ENCODE results near the gene LRRC71. TPM values are rescaled to one million over a fixed set of nuclear protein-coding genes. Genes with fewer than 3 reads are reported as not detected.

LRRC71 gene
- polyA plus RNA-seq, 1 of the 3 experiments (the other 2 are of a cell fraction): 0.03 TPM

DNA sequence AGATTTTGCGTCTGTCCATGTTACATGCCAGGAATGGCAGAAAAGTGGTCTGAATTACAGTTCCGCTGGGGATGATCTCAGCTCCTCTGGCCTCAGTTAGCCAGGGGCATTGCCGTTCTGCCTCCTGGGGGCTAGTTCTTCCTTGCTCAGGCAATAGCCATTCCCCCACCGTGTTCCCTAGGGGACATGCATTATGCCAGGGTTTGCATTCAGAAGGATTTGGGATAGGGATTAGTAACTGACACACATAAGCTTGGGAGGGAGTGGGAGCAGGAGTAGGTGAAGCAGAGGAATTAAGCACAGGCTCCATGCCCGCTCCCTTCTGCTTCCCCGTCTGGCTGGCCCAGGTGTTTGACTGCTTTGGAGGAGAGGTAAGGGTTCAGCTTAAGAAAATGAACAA is 12.7 kb downstream of the LRRC71 start:
- TF ChIP-seq POLR2AphosphoS5 (IDR thresholded peaks at IDR 0.05; ENCODE audit: low read depth, low read length): no peak
- TF ChIP-seq, protein P1, sequence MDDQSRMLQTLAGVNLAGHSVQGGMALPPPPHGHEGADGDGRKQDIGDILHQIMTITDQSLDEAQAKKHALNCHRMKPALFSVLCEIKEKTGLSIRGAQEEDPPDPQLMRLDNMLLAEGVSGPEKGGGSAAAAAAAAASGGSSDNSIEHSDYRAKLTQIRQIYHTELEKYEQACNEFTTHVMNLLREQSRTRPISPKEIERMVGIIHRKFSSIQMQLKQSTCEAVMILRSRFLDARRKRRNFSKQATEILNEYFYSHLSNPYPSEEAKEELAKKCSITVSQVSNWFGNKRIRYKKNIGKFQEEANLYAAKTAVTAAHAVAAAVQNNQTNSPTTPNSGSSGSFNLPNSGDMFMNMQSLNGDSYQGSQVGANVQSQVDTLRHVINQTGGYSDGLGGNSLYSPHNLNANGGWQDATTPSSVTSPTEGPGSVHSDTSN (IDR thresholded peaks at IDR 0.05): no peak
- TF ChIP-seq RXRA (IDR thresholded peaks at IDR 0.05; ENCODE audit: borderline replicate concordance, low read depth): no peak
- no peak for TF ChIP-seq YY1 (IDR thresholded peaks at IDR 0.05; ENCODE audit: low read depth)
- no peak for TF ChIP-seq GATA2 (CRISPR knock-in tag; IDR thresholded peaks at IDR 0.05)
- TF ChIP-seq, protein P2, sequence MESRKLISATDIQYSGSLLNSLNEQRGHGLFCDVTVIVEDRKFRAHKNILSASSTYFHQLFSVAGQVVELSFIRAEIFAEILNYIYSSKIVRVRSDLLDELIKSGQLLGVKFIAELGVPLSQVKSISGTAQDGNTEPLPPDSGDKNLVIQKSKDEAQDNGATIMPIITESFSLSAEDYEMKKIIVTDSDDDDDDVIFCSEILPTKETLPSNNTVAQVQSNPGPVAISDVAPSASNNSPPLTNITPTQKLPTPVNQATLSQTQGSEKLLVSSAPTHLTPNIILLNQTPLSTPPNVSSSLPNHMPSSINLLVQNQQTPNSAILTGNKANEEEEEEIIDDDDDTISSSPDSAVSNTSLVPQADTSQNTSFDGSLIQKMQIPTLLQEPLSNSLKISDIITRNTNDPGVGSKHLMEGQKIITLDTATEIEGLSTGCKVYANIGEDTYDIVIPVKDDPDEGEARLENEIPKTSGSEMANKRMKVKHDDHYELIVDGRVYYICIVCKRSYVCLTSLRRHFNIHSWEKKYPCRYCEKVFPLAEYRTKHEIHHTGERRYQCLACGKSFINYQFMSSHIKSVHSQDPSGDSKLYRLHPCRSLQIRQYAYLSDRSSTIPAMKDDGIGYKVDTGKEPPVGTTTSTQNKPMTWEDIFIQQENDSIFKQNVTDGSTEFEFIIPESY (IDR thresholded peaks at IDR 0.05; ENCODE audit: borderline replicate concordance, low read depth): no peak
- no peak for TF ChIP-seq EP300 (IDR thresholded peaks at IDR 0.05; ENCODE audit: borderline replicate concordance in 1 of 2, low read depth in 1 of 2, low read length in 1 of 2)
- no peak for TF ChIP-seq GABPA (IDR thresholded peaks at IDR 0.05; ENCODE audit: low read depth)
- TF ChIP-seq MXI1 (IDR thresholded peaks at IDR 0.05; ENCODE audit: low read depth, low read length): no peak
- TF ChIP-seq, protein P3, sequence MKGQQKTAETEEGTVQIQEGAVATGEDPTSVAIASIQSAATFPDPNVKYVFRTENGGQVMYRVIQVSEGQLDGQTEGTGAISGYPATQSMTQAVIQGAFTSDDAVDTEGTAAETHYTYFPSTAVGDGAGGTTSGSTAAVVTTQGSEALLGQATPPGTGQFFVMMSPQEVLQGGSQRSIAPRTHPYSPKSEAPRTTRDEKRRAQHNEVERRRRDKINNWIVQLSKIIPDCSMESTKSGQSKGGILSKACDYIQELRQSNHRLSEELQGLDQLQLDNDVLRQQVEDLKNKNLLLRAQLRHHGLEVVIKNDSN (IDR thresholded peaks at IDR 0.05; ENCODE audit: borderline replicate concordance, low read depth): no peak
- no peak for TF ChIP-seq MEF2A (IDR thresholded peaks at IDR 0.05; ENCODE audit: borderline replicate concordance, low read depth)
- no peak for TF ChIP-seq FOXJ3 (CRISPR knock-in tag; IDR thresholded peaks at IDR 0.05)
- 94% methylated on average over 4 of the region's 6 CpGs for WGBS (ENCODE audit: low lambda C conversion rate)
- H3K27me3 ChIP-seq (ENCODE audit: insufficient read depth): no peaks in the 10 kb centered on the region
- no peaks in the 10 kb centered on the region for H3F3A ChIP-seq (replicated peaks; ENCODE audit: insufficient read depth)
- H3K27ac ChIP-seq (ENCODE audit: low read depth in 2 of 2, low read length in 1 of 2): no peak overlapping the region
- no peak overlapping the region for H3K4me3 ChIP-seq (ENCODE audit: low read depth in 2 of 2, low read length in 1 of 2)
- ChIA-PET POLR2A (no interaction called here), CTCF (interaction anchor here (1.2 to 12.9 kb wide), 7 partner anchors 22 to 244 kb away, joined by 4 to 182 read pairs (median 13); no protein-coding TSS in a partner anchor)
- no peaks in the 10 kb centered on the region for H3K4me1 ChIP-seq (ENCODE audit: control insufficient read depth in 1 of 2, insufficient read depth in 2 of 2, low read depth in 1 of 2, low read length in 1 of 2)
- peaks cover 0 to 32% of the 10 kb centered on the region in 2 experiments for H3K36me3 ChIP-seq (replicated peaks in 1 of 2; ENCODE audit: control insufficient read depth in 1 of 2, insufficient read depth in 2 of 2, low read length in 1 of 2)
- H3K9ac ChIP-seq: no peak overlapping the region
- no peaks in the 10 kb centered on the region for H3K9me2 ChIP-seq
- H3K79me2 ChIP-seq (ENCODE audit: insufficient read depth): no peaks in the 10 kb centered on the region
- no peak overlapping the region for H2AFZ ChIP-seq (ENCODE audit: low read depth)
- no peak overlapping the region for H3K4me2 ChIP-seq
- H4K20me1 ChIP-seq (ENCODE audit: insufficient read depth): no peaks in the 10 kb centered on the region
- no peaks in the 10 kb centered on the region for H3K9me3 ChIP-seq
- no peak for DNase-seq

DNA sequence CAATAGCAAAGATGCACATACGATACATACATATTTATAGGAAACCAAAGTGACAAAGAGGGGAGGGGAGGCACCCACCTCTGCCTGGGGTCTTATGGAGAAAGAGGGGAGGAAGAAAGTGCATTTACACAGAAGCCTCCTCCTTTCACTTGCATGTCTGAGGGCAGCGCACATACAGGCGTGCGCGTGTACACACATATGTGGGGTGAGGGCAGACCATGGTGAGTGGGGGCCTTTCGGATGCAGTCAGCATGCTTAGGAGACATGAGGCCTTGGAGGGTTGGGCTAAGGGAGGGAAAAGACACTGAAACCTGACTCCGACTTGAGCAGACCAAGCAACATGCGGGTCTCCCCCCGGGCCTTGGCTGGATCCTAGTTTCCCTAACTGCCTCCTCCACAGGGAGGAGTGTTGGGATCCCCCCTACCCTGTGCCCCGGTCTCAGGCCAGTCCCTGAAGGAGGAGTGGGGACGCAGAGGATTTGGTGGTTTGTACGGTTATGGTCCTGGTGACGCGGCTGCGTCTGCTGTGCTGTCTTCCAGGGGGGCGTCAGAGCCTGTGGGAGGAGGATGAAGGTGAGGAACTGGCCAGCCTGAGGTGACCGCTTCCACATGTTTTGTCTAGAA is 15.2 kb downstream of the LRRC71 start:
- Histone ChIP-seq H3K4me1 (ENCODE audit: control insufficient read depth in 1 of 2, insufficient read depth in 2 of 2, low read depth in 1 of 2, low read length in 1 of 2) (no peaks in the 10 kb centered on the region), H3K27me3 (ENCODE audit: insufficient read depth) (no peaks in the 10 kb centered on the region), H3K9me2 (no peaks in the 10 kb centered on the region), H4K20me1 (ENCODE audit: insufficient read depth) (no peaks in the 10 kb centered on the region), H3K9me3 (no peaks in the 10 kb centered on the region), H3K79me2 (ENCODE audit: insufficient read depth) (no peaks in the 10 kb centered on the region), H3F3A (replicated peaks; ENCODE audit: insufficient read depth) (no peaks in the 10 kb centered on the region), H3K4me3 (ENCODE audit: low read depth in 2 of 2, low read length in 1 of 2) (no peak overlapping the region), H3K36me3 (replicated peaks in 1 of 2; ENCODE audit: control insufficient read depth in 1 of 2, insufficient read depth in 2 of 2, low read length in 1 of 2) (peaks cover 0 to 55% of the 10 kb centered on the region in 2 experiments), H2AFZ (ENCODE audit: low read depth) (no peak overlapping the region), H3K9ac (no peak overlapping the region), H3K27ac (ENCODE audit: low read depth in 2 of 2, low read length in 1 of 2) (no peak overlapping the region), H3K4me2 (no peak overlapping the region)
- DNase-seq: no peak
- no peak for TF ChIP-seq EZH2phosphoT487 (IDR thresholded peaks at IDR 0.05; ENCODE audit: borderline replicate concordance, low read depth)
- no peak for TF ChIP-seq EP300 (IDR thresholded peaks at IDR 0.05; ENCODE audit: borderline replicate concordance in 1 of 2, low read depth in 1 of 2, low read length in 1 of 2)
- no peak for TF ChIP-seq GABPA (IDR thresholded peaks at IDR 0.05; ENCODE audit: low read depth)
- TF ChIP-seq, protein P2 (IDR thresholded peaks at IDR 0.05; ENCODE audit: borderline replicate concordance, low read depth): no peak
- no peak for TF ChIP-seq NRF1 (IDR thresholded peaks at IDR 0.05; ENCODE audit: low read depth, low read length)
- TF ChIP-seq POLR2AphosphoS5 (IDR thresholded peaks at IDR 0.05; ENCODE audit: low read depth, low read length): no peak
- no peak for TF ChIP-seq CHD2 (IDR thresholded peaks at IDR 0.05; ENCODE audit: low read length, partially characterized antibody)
- TF ChIP-seq YY1 (IDR thresholded peaks at IDR 0.05; ENCODE audit: low read depth): no peak
- TF ChIP-seq TCF12 (IDR thresholded peaks at IDR 0.05): no peak
- no peak for TF ChIP-seq FOXJ3 (CRISPR knock-in tag; IDR thresholded peaks at IDR 0.05)
- TF ChIP-seq, protein P4, sequence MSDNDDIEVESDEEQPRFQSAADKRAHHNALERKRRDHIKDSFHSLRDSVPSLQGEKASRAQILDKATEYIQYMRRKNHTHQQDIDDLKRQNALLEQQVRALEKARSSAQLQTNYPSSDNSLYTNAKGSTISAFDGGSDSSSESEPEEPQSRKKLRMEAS (IDR thresholded peaks at IDR 0.05; ENCODE audit: low read depth): no peak
- no peak for TF ChIP-seq SIN3A (IDR thresholded peaks at IDR 0.05; ENCODE audit: borderline replicate concordance, low read depth, low read length)
- WGBS (ENCODE audit: low lambda C conversion rate): 98% methylated on average over 16 of the region's 17 CpGs
- ChIA-PET POLR2A (no interaction called here), CTCF (interaction anchor here (2.4 to 5.0 kb wide), 3 partner anchors 8 to 154 kb away, joined by 15 to 50 read pairs (median 15); no protein-coding TSS in a partner anchor)
